ENCODE results near the gene SEC14L2.
A peak's percentile ranks its signal among the peaks of the same experiment; 100 is the strongest.
"Not testable (repeated sequence)": the region's sequence is repeated elsewhere in the genome, so short reads cannot be mapped to it uniquely, and the experiment has no call there.

SEC14L2 gene

GRCh38 chr22:30429887-30430286 is 33.1 kb downstream of the SEC14L2 start:
- DNase-seq, result no peak

DNA sequence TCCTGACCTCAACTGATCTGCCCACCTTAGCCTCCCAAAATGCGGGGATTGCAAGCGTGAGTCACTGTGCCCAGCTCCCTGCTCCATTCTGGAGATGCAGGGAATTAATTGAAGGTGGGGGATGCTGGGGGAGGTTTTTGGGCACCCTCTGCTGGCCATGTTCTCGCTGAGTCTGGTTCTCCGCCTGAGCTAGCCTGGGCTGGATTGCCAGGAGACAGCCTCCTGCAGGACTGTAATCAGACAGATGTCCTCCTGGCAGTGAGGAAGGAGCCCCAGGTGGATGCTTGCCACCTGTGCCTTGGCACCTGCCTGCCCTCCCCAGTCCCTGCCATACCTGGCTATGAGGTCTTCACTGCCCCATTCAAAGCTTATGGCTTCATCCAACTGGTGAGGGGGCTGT is 34.1 kb downstream of the SEC14L2 start:
- DNase-seq, result no peak

DNA sequence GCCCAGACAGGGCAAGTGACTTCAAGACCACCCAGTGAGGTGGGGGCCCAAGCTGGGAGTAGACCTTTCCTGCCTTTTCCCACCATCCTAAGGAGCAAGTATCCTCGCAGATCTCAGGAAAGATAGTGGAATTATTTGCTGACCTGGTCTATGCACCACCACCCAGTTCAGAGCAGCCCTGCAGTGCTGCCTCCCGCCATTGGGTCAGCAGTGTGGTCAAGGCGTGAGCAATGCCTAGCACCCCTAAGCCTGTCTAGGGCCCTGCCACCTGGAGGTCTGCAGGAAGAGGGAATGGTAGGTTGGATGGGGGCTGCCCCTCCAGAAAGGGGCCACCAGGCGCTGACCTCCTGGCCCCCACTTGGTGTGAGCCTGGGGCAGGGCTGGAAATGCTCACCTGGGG is 35.3 kb downstream of the SEC14L2 start:
- no peak for DNase-seq

- DNase-seq, result no peak
Measured at GRCh38 chr22:30432520-30432919, 35.7 kb downstream of the SEC14L2 start.

- no peak for DNase-seq
Measured at GRCh38 chr22:30433227-30433626, 36.4 kb downstream of the SEC14L2 start.

GRCh38 chr22:30433773-30434172 is 37.0 kb downstream of the SEC14L2 start:
- DNase-seq, result no peak

GRCh38 chr22:30434843-30435242 is 38.0 kb downstream of the SEC14L2 start:
- DNase-seq, result no peak

- DNase-seq, result no peak
Measured at GRCh38 chr22:30435674-30436126, 38.9 kb downstream of the SEC14L2 start.

GRCh38 chr22:30436196-30436595 is 39.4 kb downstream of the SEC14L2 start:
- no peak for DNase-seq

- DNase-seq, result no peak
Measured at GRCh38 chr22:30438559-30438958, 41.7 kb downstream of the SEC14L2 start.

- DNase-seq, result no peak
Measured at GRCh38 chr22:30439226-30439625, 42.4 kb downstream of the SEC14L2 start.

GRCh38 chr22:30439836-30440235 is 43.0 kb downstream of the SEC14L2 start:
- no peak for DNase-seq

- DNase-seq, result no peak
Measured at GRCh38 chr22:30441088-30441487, 44.3 kb downstream of the SEC14L2 start.

- DNase-seq, result peak; percentile 71
Measured at GRCh38 chr22:30444632-30445437, 48.0 kb downstream of the SEC14L2 start.

DNA sequence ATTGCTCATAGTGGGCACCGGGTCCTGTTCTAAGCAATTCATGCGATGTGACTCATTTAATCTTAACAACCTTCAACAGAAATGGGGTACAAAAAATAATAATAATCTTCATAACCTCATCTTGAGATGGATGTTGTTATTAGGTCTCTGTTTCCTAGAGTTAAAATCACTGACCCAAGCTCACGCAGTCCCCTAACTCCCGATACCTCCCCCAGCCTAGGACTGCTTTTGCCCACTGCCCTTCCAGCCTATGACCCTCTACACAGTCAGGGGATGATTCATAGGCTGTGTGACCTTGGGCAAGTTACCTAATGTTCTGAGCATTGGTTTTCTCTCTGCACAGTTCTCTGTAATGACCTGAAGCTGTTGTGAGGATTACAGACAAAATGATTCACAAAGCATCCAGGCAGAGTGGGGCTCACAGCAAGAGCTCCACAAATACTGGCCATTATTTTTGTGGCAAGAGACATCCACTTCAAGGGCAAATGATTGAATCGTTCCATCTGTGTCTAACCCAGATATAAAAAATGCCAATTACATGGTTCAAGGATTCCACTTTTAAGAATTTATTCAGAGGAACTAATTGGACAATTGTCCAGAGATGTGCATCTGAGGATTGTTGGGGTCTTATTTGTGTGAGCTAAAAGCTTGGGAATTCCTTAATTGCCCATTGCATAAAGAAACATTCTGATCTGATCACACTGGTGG is 48.8 kb downstream of the SEC14L2 start:
- DNase-seq, result no peak

- no peak for DNase-seq
Measured at GRCh38 chr22:30447656-30448055, 50.8 kb downstream of the SEC14L2 start.

GRCh38 chr22:30451488-30451887 is 54.7 kb downstream of the SEC14L2 start:
- DNase-seq, result not testable (repeated sequence)

DNA sequence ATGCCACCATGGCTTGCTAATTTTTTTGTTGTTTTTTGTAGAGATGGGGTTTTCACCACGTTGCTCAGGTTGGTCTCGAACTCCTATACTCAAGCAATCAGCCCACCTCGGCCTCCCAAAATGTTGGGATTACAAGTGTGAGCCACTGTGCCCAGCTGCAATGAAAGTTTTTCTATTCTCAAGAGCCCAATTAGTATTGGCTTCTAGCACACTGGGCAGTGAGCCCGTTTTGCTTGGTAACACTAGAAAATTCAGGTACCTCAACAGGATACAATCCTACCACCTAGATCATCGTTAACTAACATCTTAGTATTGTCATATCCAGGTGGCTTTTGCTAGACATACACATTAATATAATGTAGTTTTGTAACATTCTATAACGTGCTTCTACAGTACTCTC is 56.0 kb downstream of the SEC14L2 start:
- DNase-seq, result no peak

GRCh38 chr22:30453731-30454510 is 57.1 kb downstream of the SEC14L2 start:
- no peak for DNase-seq

GRCh38 chr22:30455075-30455840 is 58.4 kb downstream of the SEC14L2 start:
- DNase-seq, result no peak

DNA sequence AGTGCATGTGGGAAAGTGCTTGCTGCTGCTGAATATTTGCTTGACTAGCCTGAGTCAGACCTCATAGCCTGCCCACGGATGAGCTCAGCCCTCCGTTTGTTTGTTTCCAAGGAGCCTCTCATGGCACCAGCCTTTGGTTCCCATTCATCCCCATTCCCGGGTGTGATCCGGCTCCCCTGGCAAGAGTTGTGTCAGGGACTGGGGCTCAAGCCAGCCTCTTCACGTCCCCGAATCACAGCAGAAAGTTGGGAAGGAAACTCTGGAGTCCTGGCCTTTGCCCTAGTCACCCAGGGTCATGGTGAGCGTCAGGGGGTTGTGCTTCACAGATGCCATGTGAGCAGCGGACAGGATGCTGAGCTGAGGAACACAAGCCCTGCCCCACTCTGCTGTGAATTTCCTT is 61.2 kb downstream of the SEC14L2 start:
- peak; percentile 29 for DNase-seq

- no peak for DNase-seq
Measured at GRCh38 chr22:30459181-30460052, 62.6 kb downstream of the SEC14L2 start.
